HG02642 (cell line): ENCODE measurements around the gene STAT5B.
"Not testable (repeated sequence)": the region's sequence is repeated elsewhere in the genome, so short reads cannot be mapped to it uniquely, and the experiment has no call there.

Experiments used
- ATAC-seq: cut with Tn5 transposase; IDR thresholded peaks from one replicate; pipeline ENCODE4 v1.9.1; 2021; ENCODE audit warnings: mild to moderate bottlenecking; ENCODE audit not compliant: unreplicated experiment, poor library complexity

The STAT5B gene

GRCh38 chr17:42276359-42276608 is at the start of gene STAT5B:
Gene STAT5B (minus strand): TSS chr17:42276391. CDS start chr17:42232127, 44,264 bp downstream.
- ATAC-seq = peak; percentile 75

- no peak for ATAC-seq
These were observed 48.8 kb upstream of the STAT5B start for GRCh38 chr17:42325026-42325425.

DNA sequence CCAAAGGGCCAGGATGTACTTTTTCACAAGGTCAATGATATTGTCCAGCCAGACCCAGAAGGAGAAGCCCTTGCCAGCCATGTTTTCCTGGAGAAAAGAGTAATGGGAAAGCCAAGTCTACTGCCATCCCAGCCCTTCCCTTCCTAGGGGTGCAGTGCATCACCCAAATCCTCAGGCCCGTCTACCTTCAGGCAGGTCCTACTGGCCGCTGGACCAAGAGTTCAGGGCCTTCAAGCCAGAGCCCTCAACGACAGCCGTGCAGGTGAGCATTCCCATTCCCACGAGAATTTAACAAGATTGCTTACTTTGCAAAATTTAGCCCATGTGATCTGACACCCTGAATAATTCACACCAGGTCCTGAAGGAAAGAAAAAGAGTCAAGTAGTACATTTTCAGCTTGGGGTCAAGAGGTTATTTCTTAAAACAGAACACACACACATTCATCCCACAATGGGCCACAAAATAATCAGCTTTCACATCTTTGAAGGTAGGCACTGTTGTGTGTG is 47.1 kb upstream of the STAT5B start:
- ATAC-seq = no peak

GRCh38 chr17:42322382-42323267 is 46.4 kb upstream of the STAT5B start:
- ATAC-seq = peak; percentile 81

- no peak for ATAC-seq
These were observed 45.4 kb upstream of the STAT5B start for GRCh38 chr17:42321555-42321954.

- not testable (repeated sequence) for ATAC-seq
These were observed 41.8 kb upstream of the STAT5B start for GRCh38 chr17:42317967-42318366.

- no peak for ATAC-seq
These were observed 41.2 kb upstream of the STAT5B start for GRCh38 chr17:42317266-42317845.

DNA sequence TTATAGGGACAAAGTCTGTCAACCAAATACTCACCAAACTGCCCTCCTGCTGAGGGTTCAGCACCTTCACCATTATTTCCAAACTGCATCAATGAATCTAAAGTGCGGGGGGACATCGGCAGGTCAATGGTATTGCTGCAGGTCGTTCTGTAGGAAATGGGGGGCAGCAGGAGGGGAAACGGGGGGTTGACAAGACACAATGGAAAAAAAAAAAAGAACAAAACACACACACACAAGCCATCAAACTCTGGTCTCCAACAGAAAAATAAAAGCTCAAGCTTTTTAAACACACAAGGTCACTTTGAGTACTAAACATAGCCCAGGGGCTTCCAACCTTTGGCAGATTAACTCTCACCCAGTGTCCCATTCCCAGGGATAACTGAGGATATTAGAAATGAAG is 40.6 kb upstream of the STAT5B start:
- no peak for ATAC-seq

- ATAC-seq = no peak
These were observed 39.4 kb upstream of the STAT5B start for GRCh38 chr17:42315402-42316156.

DNA sequence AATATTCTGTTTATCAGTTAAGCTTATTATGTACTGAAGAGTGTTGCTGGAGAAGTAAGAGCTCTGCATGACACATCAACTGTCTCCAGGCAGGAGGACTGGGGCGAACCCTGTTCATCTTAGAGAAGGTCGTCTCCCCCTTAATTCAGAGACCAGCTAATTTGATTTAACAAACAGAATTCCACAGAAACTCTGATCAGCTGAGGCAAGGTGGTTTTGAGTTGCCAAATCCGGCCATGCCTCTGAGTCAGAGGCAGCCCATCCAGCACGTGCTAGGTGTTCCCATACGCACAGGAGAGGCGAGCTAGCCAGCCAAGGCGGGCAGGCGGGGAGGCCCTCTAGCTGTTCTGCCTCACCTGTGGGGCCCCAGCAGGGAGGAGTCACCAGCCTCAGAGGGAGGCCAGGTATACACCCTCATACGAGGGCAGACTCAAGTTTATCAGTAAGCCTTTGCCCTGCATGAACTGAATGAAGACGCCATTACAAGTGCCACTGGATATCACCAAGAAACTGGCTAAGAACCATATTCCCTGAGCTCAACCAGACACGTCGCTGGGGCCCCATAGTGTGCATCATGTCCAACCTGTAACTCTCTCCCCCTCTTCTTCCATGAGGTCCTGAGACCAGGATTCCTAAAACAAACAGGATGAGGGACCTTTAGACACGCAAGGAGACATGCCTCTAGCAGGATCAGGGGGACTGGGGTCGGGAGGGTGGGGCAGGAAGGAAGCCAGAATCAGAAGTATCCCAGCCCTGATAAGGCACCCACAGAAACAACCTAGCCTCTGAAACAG is 37.8 kb upstream of the STAT5B start:
- ATAC-seq = no peak

- ATAC-seq = no peak
These were observed 37.2 kb upstream of the STAT5B start for GRCh38 chr17:42313389-42313772.

- ATAC-seq = peak; percentile 56
These were observed 36.3 kb upstream of the STAT5B start for GRCh38 chr17:42312285-42313130.

DNA sequence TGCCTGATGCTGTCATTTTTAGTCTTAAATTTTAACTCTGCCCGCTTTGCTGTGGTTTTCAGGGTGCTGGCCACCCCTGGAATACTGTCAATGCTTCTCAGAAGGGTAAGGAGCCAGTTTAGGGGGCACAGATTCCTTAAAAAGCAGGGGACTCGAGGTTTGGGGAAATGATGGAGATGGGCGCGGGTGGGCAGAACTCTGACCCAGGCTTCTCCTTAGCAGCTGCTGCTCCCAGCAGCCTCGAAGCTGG is 35.8 kb upstream of the STAT5B start:
- ATAC-seq = no peak

GRCh38 chr17:42311240-42312034 is 35.2 kb upstream of the STAT5B start:
- no peak for ATAC-seq

DNA sequence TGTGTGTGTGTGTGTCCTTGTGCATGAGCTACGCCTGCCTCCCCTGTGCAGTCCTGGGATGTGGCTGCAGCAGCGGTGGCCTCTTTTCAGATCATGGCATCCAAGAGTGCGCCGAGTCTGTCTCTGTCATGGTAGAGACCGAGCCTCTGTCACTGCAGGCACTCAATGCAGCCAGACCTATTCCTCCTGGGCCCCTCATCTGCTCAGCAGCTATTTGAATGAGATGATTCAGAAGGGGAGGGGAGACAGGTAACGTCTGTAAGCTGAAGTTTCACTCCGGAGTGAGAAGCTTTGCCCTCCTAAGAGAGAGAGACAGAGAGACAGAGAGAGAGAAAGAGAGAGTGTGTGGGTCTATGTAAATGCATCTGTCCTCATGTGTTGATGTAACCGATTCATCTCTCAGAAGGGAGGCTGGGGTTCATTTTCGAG is 34.6 kb upstream of the STAT5B start:
- ATAC-seq = no peak

DNA sequence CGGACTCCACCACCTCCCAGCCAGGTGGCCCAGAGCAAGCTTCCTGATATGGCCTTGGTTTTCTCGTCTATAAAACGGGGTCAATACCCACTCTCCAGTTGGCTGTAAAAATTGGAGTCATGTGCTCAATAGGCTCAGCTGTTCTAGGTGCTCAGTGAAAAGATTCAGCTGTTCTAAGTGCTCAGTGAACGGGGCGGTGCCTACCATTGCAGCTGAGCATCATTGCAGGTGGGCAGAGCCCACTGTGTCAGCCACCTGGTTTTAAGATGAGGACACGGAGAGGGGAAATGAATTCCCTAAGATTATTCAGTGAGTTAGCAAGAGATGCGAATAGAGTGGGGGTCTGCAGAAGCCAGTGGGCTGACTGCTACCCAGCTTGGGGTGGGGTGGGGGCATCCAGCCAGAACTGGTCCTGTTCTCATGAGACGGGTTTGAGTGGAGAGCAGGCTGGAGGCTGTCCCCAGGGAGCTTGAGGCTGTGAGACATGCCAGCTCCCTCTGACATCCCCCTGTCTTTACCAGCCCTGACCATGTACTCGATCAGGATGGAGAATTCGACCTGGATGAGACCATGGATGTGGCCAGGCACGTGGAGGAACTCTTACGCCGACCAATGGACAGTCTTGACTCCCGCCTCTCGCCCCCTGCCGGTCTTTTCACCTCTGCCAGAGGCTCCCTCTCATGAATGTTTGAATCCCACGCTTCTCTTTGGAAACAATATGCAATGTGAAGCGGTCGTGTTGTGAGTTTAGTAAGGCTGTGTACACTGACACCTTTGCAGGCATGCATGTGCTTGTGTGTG is 34.0 kb upstream of the STAT5B start:
- ATAC-seq = no peak

GRCh38 chr17:42309142-42309541 is 33.0 kb upstream of the STAT5B start:
- ATAC-seq = no peak

DNA sequence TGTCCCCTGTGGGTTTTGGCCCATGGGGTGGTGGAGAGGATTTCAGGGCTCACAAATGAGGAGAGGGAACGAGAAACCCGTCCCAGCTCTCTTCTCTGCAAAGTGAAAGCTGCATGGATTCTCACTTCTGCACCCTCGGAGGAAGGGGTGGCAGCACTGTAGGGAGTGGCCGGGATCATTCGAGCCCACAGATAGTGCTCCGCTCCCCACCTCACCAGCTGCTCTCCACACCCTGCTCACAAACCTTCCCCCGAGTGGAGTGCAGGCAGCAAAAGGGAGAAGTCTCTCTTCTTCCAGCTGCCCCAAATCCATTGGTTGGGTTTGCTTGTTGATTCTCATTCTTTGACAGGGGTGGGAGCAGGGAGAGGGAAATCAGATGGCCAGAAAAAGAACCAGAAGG is 32.3 kb upstream of the STAT5B start:
- ATAC-seq = no peak
